Mucosa of gallbladder (tissue), 1 donor: ENCODE results near the gene EIF1AD. TPM values are rescaled to one million over a fixed set of nuclear protein-coding genes. Genes with fewer than 3 reads are reported as not detected.

ENCODE experiments used
- total RNA-seq: library from RNA; stranded (reverse); gene quantifications from one replicate; pipeline ENCODE4 v1.2.1, GENCODE V29; 2021
- donor health status: DM: no; HTN: no; CAD: no.

EIF1AD gene
- total RNA-seq, 1 donor from 2014 or later, result 29.2 TPM

Other genes starting within 250 kb of the EIF1AD start
- 22.2 TPM for gene AP5B1, start 221.2 kb downstream of the EIF1AD start, total RNA-seq
- gene OVOL1, start 215.1 kb downstream of the EIF1AD start, total RNA-seq, result 3.5 TPM
- 1.4 TPM for gene SNX32, start 168.2 kb downstream of the EIF1AD start, total RNA-seq
- 692 TPM for gene CFL1, start 144.0 kb downstream of the EIF1AD start, total RNA-seq
- 63.1 TPM for gene MUS81, start 141.7 kb downstream of the EIF1AD start, total RNA-seq
- 86.5 TPM for gene EFEMP2, start 129.4 kb downstream of the EIF1AD start, total RNA-seq
- 2.7 TPM for gene CTSW, start 122.3 kb downstream of the EIF1AD start, total RNA-seq
- 55.1 TPM for gene FIBP, start 113.7 kb downstream of the EIF1AD start, total RNA-seq
- gene CCDC85B, start 111.5 kb downstream of the EIF1AD start, total RNA-seq, result 28.3 TPM
- 1.2 TPM for gene FOSL1, start 101.8 kb downstream of the EIF1AD start, total RNA-seq
- 44.8 TPM for gene C11orf68, start 83.1 kb downstream of the EIF1AD start, total RNA-seq
- gene DRAP1, start 82.7 kb downstream of the EIF1AD start, total RNA-seq, result 90.1 TPM
- gene TSGA10IP, start 56.7 kb downstream of the EIF1AD start, total RNA-seq, result not detected
- 41.0 TPM for gene SART1, start 40.4 kb downstream of the EIF1AD start, total RNA-seq
- 165 TPM for gene BANF1, start 346 bp upstream of the EIF1AD start, total RNA-seq
- gene CST6, start 9.9 kb upstream of the EIF1AD start, total RNA-seq, result 1.0 TPM
- 0.92 TPM for gene CATSPER1, start 24.3 kb upstream of the EIF1AD start, total RNA-seq
- 0.78 TPM for gene GAL3ST3, start 47.0 kb upstream of the EIF1AD start, total RNA-seq
- gene SF3B2, start 50.2 kb upstream of the EIF1AD start, total RNA-seq, result 161 TPM
- 68.0 TPM for gene PACS1, start 68.1 kb upstream of the EIF1AD start, total RNA-seq